NCI-H2196 treated with DMSO at 0.1 percent for 48 hours (cell line): Measurements from ENCODE around the gene ZNF816.
"Not testable (repeated sequence)": the region's sequence is repeated elsewhere in the genome, so short reads cannot be mapped to it uniquely, and the experiment has no call there.

Source experiments
- DNase-seq: peaks from one replicate; lab custom pipeline; 2025; ENCODE audit not compliant: unreplicated experiment; lab: John Stamatoyannopoulos, UW

Gene ZNF816

GRCh38 chr19:52936151-52936953 lies 26.3 kb downstream of the ZNF816 start:
- no peak for DNase-seq

GRCh38 chr19:52935434-52935833 lies 27.2 kb downstream of the ZNF816 start:
- DNase-seq = no peak

GRCh38 chr19:52924641-52925040 lies 38.0 kb downstream of the ZNF816 start:
- not testable (repeated sequence) for DNase-seq

GRCh38 chr19:52923778-52924593 lies 38.7 kb downstream of the ZNF816 start:
- DNase-seq = no peak

GRCh38 chr19:52922841-52923777 lies 39.6 kb downstream of the ZNF816 start, which contains the start of gene ZNF888:
Gene ZNF888 (minus strand): TSS chr19:52923428. CDS start chr19:52917873, 5,555 bp downstream.
- peak; percentile 20 for DNase-seq

- no peak for DNase-seq
Measured at GRCh38 chr19:52917531-52917930, 45.1 kb downstream of the ZNF816 start.

GRCh38 chr19:52910648-52911047 lies 52.0 kb downstream of the ZNF816 start:
- DNase-seq = no peak

- not testable (repeated sequence) for DNase-seq
Measured at GRCh38 chr19:52904052-52904780, 58.5 kb downstream of the ZNF816 start.

GRCh38 chr19:52901842-52902241 lies 60.8 kb downstream of the ZNF816 start:
- DNase-seq = no peak
